Mesothelial cell of epicardium (in vitro differentiated cells): ENCODE results near the gene SYK. TPM values are rescaled to one million over a fixed set of nuclear protein-coding genes. Genes with fewer than 3 reads are reported as not detected.

Experiments
- DNase-seq, 2 experiments: peaks; one replicate each; pipeline ENCODE4 v3.0.0; 2021; ENCODE audit warnings: low spot score in 2 of 2; ENCODE audit not compliant: unreplicated experiment in 2 of 2
- H3K27ac Mint-ChIP-seq: 2 replicates; pipeline ENCODE4 v1.8.0; 2021; ENCODE audit warnings: mixed read lengths
- H3K27me3 Mint-ChIP-seq: 2 replicates; pipeline ENCODE4 v1.8.0; 2021; ENCODE audit warnings: low read depth, mixed read lengths
- H3K36me3 Mint-ChIP-seq: 2 replicates; pipeline ENCODE4 v1.8.0; 2021; ENCODE audit warnings: mixed read lengths
- H3K4me1 Mint-ChIP-seq: 2 replicates; pipeline ENCODE4 v1.8.0; 2021; ENCODE audit warnings: mixed read lengths
- H3K4me3 Mint-ChIP-seq: 2 replicates; pipeline ENCODE4 v1.8.0; 2021; ENCODE audit warnings: mild to moderate bottlenecking, moderate library complexity, mixed read lengths
- H3K9me3 Mint-ChIP-seq: 2 replicates; pipeline ENCODE4 v1.8.0; 2021; ENCODE audit warnings: mixed read lengths
- CTCF ChIP-seq: fragments of 200-600 bp; sonication (generic); IDR thresholded peaks from one replicate; pipeline ENCODE4 v1.5.0; 2021; ENCODE audit warnings: antibody characterized with exemption; ENCODE audit not compliant: unreplicated experiment
- total RNA-seq: library from RNA; stranded (reverse); gene quantifications from 3 replicates; pipeline ENCODE4 v1.2.1, GENCODE V29; 2021

The SYK gene
- total RNA-seq, 1 donor from 2014 or later, result 3.8 TPM

DNA sequence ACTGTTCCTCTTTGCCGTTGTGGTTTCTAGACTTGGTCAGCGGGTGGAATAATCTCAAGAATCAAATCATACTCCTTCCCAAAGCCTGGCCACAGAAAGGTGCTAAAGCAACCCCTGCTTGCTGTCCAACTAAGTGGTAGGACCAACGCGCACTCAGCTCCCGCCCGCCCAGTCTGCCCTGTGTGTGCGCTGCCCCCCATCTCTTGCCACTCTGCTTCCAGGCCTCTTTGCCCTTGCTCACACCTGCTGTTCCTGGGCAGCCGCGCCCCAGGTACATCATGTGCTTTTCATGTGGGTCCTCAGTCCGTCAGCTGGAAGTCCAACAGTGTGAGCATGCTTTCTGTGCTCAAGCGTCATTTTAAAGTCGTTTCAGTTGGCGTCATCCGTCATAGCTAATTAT is 65.5 kb downstream of the SYK start:
- H3K36me3 Mint-ChIP-seq, result no peaks in the 10 kb centered on the region
- peaks cover 7% of the 10 kb centered on the region for H3K27me3 Mint-ChIP-seq
- TF ChIP-seq CTCF, result no peak
- DNase-seq, result peak in 1 of 2 experiments; percentile 33
- H3K27ac Mint-ChIP-seq, result no peak overlapping the region
- no peak overlapping the region for H3K4me3 Mint-ChIP-seq
- H3K4me1 Mint-ChIP-seq, result no peaks in the 10 kb centered on the region
- no peaks in the 10 kb centered on the region for H3K9me3 Mint-ChIP-seq

GRCh38 chr9:90868555-90868954 is 66.9 kb downstream of the SYK start:
- Mint-ChIP-seq H3K27ac (no peak overlapping the region), H3K9me3 (no peaks in the 10 kb centered on the region), H3K4me1 (no peaks in the 10 kb centered on the region), H3K36me3 (no peaks in the 10 kb centered on the region), H3K4me3 (no peak overlapping the region), H3K27me3 (peaks cover 17% of the 10 kb centered on the region)
- DNase-seq, result no peak
- no peak for TF ChIP-seq CTCF

GRCh38 chr9:90869361-90869760 is 67.7 kb downstream of the SYK start:
- DNase-seq, result no peak
- no peaks in the 10 kb centered on the region for H3K4me1 Mint-ChIP-seq
- no peaks in the 10 kb centered on the region for H3K36me3 Mint-ChIP-seq
- no peak for TF ChIP-seq CTCF
- H3K9me3 Mint-ChIP-seq, result no peaks in the 10 kb centered on the region
- no peak overlapping the region for H3K27ac Mint-ChIP-seq
- peaks cover 22% of the 10 kb centered on the region for H3K27me3 Mint-ChIP-seq
- no peak overlapping the region for H3K4me3 Mint-ChIP-seq

DNA sequence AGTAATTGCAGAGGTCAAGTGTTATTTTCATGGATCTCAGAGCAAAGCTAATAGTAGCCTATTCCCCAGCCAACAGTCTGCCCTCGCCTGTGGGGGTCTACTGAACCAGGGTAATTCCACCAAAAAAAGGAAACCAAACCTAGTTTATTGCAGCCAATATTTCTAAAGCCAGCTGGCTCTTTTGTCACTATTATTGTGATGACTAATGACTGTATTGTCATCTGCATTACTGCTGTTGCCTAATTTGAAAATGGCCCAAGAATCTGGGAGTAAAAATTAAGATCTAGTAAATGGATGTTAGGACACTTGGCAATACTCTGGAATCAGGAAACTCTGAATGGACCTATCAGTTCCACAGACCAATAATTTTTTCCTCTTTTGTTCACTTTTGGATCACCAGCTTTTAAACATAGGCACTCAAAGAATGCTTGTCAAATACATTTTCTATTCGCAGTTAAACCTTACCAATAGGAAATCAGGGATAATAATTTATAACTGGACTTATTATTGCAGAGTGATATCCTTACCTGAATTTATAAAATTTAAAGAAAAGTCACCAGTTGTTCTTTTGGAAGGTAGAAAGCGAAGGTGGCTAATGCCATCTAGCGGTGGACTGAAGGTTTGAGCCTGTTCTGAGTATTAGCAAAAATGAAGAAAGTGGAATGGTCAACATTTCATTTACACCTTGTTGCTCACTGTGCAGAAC is 69.2 kb downstream of the SYK start:
- peak in 1 of 2 experiments; percentile 37 for DNase-seq
- H3K4me3 Mint-ChIP-seq, result no peak overlapping the region
- H3K27ac Mint-ChIP-seq, result no peak overlapping the region

DNA sequence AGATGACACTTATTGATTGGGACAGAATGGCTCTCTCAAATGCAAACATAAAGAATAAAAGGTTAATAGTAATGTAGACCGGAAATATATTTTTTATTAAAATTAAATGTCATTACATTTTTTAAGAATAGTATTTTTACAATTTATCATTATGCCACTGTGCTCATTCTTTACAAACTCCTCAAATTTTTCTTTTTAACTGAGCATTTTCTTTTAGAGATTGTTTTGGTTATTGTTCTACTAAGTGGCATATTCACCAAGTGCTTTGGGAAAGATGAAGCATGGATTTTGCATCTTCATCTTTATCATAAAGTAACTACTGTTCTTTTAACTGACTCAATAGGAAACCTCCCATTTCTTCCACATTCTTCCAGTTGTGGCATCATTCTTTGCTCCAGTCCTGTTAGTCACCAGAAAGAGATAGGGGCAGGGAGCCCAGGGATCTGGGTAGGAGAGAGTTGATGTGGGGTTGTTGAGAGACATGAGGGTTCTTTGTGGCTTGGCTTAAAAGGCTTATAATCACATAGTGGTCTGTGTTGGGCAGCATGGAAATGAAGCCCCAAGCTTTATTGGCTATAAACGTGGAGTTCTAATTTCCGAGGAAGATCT is 69.8 kb downstream of the SYK start:
- Mint-ChIP-seq H3K27ac (no peak overlapping the region), H3K27me3 (peaks cover 22% of the 10 kb centered on the region), H3K4me3 (no peak overlapping the region), H3K36me3 (no peaks in the 10 kb centered on the region), H3K4me1 (no peaks in the 10 kb centered on the region), H3K9me3 (no peaks in the 10 kb centered on the region)
- no peak for TF ChIP-seq CTCF
- no peak for DNase-seq

More for the DNA sequence above, 69.2 kb downstream of the SYK start:
- Mint-ChIP-seq H3K4me1 (no peaks in the 10 kb centered on the region), H3K36me3 (no peaks in the 10 kb centered on the region), H3K27me3 (peaks cover 22% of the 10 kb centered on the region), H3K9me3 (no peaks in the 10 kb centered on the region)
- TF ChIP-seq CTCF, result peak; percentile 68
